SK-N-MC (cell line): ENCODE measurements around the gene CD4.

Experiments
- EZH2 ChIP-seq: fragments of 200-600 bp; sonication (generic); IDR thresholded peaks from one replicate; pipeline ENCODE4 v1.6.1; 2017; ENCODE audit warnings: antibody characterized with exemption
- POLR2AphosphoS5 ChIP-seq: IDR thresholded peaks from 2 replicates; pipeline ENCODE4 v1.6.1; 2012; ENCODE audit warnings: mild to moderate bottlenecking, low read depth, low read length, borderline replicate concordance

- TF ChIP-seq EZH2 (no peak), POLR2AphosphoS5 (no peak)
Measured at GRCh38 chr12:6860942-6861341, 71.6 kb downstream of the CD4 start.
